GM19025 (cell line): Measurements from ENCODE around the gene TAT.

Experiments used
- ATAC-seq: cut with Tn5 transposase; IDR thresholded peaks from one replicate; pipeline ENCODE4 v1.9.1; 2021; ENCODE audit warnings: mild to moderate bottlenecking, low read depth, moderate library complexity; ENCODE audit not compliant: unreplicated experiment

Gene TAT

DNA sequence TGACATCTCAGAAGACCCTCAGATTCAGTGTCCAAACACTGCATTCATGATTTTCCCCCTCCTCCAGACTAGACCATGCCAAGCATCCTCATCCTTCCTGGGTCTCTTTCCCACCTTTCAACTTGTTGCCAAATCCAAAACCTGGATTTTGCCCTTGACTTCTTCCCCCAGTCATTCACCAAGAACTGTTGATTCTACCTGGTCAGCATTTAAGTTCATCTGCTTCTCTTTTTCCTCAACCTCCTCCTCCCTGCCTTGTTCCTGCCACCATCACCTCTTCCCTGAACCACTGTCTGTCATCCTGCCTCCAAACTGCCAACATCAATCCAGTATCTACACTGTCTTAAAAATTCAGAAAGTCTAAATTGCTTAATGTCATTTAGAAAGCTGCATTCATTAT, 29.7 kb downstream of the TAT start:
- no peak for ATAC-seq

DNA sequence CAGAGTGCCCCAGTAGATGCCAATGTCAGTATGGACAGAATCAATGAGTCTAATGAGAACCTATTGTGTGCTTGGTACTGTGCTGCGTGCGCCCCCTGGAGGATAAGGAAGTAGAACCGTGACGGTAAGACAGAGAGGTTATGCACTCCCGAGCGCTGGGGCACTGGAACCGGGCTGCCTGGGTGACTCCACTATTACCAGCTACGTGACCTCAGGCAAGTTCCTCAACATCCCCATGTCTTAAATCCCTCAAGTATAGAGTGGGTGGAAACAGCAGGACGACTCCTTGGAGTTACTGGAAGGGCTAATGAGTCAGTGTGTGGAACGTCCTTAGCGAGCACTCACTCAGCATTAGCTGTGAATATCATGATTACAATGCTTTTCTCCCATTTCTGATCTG, 34.5 kb downstream of the TAT start:
- ATAC-seq: no peak

DNA sequence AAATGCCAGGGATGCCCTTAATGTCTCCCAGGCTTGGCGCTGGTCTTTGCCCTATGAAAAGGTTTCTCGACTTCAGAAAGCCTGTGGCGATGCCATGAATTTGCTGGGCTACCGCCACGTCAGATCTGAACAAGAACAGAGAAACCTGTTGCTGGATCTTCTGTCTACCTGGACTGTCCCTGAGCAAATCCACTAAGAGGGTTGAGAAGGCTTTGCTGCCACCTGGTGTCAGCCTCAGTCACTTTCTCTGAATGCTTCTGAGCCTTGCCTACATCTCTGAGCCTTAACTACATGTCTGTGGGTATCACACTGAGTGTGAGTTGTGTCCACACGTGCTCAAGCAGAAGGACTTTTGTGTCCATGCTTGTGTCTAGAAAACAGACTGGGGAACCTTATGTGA, 39.2 kb downstream of the TAT start:
- no peak for ATAC-seq

DNA sequence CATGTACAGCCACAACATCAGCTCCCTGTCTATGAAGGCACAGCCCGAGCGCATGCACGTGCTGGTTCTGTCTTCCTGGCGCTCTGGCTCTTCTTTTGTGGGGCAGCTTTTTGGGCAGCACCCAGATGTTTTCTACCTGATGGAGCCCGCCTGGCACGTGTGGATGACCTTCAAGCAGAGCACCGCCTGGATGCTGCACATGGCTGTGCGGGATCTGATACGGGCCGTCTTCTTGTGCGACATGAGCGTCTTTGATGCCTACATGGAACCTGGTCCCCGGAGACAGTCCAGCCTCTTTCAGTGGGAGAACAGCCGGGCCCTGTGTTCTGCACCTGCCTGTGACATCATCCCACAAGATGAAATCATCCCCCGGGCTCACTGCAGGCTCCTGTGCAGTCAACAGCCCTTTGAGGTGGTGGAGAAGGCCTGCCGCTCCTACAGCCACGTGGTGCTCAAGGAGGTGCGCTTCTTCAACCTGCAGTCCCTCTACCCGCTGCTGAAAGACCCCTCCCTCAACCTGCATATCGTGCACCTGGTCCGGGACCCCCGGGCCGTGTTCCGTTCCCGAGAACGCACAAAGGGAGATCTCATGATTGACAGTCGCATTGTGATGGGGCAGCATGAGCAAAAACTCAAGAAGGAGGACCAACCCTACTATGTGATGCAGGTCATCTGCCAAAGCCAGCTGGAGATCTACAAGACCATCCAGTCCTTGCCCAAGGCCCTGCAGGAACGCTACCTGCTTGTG, 40.0 kb downstream of the TAT start:
- ATAC-seq: no peak

DNA sequence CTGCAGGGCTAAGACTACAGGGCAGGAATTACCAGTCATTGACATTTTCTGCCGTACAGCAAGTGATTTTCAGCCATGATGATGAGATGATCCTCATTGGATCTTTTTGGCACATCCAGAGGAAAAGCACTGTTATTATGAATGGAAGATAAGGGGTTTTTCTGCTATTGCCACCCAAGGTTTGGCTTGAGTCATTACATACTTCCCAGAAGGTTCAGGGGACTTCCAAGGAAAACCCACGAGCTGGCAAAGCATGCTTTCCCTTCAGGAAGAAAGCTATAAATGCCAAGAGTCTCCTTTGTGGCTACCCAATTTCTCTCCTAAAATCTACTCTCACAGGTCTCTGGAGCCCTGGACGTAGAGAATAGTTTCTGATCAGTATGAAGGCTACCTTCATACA, 44.5 kb downstream of the TAT start:
- ATAC-seq: no peak

DNA sequence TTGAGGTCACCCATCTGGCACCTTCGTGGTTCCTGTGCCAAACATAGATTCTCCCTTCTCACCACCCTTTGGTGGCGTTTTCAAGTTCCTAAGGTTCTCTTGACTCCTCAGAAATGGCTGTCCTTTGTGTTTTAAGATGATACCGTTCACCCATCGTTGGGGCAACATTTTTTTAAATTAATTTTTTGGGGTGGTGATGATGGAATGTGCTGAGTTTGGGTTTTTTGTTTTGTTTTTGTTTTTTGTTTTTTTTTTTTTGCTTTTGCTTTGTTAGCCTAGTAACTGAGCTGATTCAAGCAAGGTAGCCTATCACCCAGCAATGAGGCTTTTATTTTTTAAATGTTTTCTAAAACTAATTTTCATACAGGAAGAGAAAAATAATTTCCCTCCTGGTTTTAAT, 48.0 kb downstream of the TAT start:
- no peak for ATAC-seq

DNA sequence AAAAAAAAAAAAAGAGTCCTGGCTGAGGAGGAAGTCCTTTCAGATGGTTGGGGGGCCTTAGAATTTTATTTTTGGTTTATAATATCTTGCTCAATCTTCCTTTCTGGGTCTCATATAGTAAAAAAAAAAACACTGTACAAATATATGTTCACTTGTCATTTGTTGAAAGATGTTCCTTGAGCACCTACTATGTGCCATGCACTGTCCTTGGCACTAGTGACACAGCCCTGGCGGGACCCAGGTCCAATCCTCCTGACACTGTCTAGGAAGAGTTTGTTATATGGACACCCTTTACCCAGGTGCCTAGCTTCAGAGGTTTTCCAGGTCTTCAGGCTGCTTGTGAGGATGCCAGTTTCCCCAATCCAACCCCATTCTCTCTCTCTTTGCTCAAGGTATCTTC, 48.6 kb downstream of the TAT start:
- no peak for ATAC-seq

DNA sequence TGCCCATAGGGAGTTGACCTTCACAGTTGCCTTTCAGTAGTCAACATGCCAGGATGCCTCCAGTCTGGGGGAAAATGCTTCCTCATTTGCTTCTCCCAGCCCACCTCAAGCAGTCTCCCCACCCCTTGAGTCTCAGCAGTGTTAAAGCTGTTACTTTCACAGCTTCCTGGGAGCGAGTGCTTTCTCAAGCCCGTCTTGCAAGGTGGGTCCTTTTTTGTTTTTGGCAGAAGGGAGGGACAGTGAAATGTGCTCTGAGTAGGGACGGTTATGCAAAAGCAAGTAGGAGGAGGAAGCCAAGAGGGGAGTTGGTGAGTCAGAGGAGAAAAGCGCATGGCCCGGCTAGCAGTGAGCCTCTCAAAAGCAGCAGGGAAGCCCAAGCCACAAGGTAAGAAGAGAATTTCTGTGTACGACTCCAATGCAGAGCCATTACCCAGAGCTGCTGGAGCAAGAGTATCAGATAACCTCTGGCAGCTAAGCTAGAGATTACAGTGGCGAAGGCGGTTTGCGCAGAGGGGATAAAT, 50.7 kb downstream of the TAT start, which contains the start of gene CHST4:
CHST4 (plus strand) TSS at position 316 of the 521 bp plus-strand sequence. CDS start 10,252 bp downstream, outside the sequence.
- ATAC-seq: no peak

DNA sequence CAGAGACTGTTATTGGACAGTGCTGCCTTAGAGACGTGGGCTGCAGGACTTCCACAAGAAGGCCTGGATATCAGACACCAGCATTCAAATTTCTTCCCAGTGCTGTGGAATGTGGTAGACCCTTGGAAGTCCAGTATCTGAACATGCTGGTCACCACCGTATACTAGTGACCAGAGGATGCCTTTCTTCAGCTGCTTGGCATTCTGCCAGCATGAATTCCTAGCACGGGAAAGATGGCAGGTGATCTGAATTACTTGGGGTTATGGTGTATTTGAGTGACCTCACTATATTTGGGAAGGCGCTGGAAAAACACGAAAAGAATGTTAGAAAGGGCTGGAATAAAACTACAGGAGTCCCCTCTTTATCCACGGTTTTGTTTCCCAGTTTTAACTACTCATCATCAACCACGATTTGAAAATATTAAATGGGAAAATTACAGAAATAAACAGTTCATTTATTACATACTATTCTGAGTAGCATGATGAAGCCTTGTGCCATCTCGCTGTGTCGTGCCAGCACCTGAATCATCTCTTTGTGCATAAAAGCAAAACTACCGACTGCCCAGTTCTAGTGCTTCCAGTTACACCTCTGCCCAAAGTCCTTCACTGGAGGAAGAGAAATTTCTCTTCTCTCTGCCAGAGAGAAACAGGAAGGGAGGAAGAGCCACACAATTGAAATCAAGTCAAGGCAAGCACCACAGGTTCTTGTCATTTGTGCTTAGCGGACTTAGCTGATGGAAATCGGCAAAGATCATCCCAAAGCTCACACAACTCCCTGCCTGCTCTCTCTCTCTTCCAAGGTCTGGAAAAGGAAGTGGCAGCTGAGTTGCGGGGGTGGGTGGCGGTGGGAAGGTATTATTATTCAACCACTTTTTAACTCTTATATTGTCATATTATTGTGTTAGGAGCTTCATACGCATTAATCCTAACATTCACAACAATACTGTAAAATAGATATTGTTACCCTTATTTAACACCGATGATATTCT, 52.0 kb downstream of the TAT start:
- no peak for ATAC-seq

DNA sequence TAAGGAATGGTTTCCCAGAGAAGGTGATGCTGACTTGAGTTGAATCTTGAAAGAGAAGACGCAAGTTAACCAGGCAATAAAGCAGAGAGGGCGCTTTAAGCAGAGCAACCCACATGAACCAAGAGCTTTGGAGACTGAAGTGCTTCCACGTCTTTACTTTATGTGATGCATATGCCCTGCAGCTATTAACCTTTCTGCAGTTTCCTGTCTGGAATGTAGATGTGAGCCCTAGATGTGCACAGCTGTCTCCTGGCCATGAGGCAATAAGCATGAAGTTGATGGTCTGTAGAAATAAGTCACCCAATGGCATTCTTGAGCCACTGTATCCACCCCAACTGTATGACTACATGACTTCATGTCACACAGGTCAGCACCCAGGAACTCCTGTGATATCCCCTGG, 56.3 kb downstream of the TAT start:
- no peak for ATAC-seq
